Activated CD4-positive, alpha-beta T cell treated with anti-CD3 and anti-CD28 coated beads for 1 hour (primary cell): ENCODE measurements around the gene MYO1D.
"Not testable (repeated sequence)": the region's sequence is repeated elsewhere in the genome, so short reads cannot be mapped to it uniquely, and the experiment has no call there.

Experiments
- DNase-seq: peaks from one replicate; pipeline ENCODE4 v3.0.0-alpha.2; 2020

The MYO1D gene

DNA sequence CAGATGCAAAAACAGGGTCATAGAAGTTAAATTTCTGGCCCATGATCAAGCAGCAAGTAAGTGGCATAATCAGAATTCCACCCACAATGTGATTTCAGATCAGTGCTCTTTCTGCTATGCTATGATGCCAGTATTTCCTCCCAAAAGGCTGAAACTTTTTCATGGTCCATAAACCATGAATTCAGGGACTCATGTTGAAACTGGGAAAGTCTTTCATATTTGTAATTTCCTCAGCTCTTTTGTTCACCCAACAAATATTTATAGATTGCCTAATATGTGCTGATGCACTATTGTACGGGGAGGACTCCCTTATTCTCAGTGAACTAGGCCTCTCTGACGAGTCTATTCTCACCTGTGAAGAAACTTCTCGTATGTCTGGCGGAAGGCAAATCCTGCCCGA, 156.3 kb downstream of the MYO1D start:
- no peak for DNase-seq

DNA sequence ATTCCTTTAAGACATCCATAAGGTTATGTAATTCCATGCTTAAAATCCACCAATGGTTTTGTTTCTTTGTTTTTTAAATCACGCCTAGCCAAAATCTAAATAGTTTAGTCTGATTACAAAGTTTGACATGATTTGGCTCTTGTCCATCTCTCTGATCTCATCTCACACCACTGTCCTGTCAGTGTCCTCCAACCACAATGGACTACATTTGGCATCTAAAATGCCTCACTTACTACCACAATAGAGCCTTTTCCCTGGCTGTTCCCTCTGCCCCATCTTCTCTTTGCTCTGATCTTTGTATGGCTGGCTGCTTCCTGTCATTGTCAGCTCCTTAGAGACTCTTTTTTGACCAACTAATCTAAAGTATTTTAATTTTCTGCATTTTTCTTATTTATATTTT, 157.2 kb downstream of the MYO1D start:
- DNase-seq = no peak

DNA sequence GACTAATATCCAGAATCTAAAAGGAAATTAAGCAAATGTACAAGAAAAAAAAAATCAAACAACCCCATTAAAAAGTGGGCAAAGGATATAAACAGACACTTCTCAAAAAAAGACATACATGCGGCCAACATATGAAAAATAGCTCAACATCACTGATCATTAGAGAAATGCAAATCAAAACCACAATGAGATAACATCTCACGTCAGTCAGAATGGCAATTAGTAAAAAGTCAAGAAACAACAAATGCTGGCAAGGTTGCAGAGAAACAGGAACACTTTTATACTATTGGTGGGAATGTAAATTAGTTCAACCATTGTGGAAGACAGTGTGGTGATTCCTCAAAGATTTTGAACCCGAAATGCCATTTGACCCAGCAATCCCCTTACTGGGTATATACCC, 162.0 kb downstream of the MYO1D start:
- not testable (repeated sequence) for DNase-seq

DNA sequence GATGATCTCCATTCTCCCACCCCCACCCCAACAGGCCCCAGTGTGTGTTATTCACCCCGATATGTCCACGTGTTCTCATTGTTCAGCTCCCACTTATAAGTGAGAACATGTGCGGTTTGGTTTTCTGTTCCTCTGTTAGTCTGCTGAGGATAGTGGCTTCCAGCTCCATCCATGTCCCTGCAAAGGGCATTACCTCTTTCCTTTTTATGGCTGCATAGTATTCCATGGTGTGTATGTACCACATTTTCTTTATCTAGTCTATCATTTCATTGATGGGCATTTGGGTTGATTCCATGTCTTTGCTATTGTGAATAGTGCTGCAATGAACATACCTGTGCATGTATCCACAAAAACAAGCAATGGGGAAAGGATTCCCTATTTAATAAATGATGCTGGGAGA, 162.7 kb downstream of the MYO1D start:
- DNase-seq = not testable (repeated sequence)

DNA sequence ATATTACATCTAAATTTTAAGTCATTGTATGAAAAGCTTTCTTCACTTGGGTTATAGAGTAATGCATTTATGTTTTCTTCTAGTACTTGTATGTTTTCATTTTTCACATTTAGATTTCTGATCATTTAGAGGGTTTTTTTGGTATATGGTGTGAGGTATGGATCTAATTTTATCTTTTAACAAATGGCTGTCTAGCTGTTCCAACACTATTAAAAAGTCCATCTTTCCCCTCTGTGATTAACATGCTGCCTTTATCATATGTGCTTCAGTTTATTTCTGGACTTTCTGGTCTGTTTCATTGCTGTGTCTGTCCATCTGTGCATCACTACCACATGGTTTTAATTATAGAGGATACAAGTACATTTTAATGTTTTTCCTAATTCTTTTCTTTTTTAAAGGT, 163.8 kb downstream of the MYO1D start:
- no peak for DNase-seq

DNA sequence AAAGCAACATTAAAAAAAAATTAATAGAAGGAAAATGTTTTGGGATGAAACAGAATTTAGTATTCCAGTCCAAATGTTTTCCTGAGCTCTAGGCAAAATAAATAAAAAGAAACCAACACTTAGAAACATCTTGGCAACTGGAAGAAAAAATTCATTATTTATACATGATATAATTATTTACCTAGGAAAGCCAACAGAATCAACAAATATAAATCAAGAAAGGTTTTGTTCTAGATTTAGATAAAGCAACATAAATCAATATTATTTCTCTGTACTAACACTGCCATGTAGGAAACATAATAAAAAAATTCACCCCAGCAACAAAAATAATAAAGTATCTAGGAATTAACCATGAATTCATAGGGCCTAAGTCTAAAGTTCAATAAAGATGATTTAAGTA, 167.4 kb downstream of the MYO1D start:
- no peak for DNase-seq

DNA sequence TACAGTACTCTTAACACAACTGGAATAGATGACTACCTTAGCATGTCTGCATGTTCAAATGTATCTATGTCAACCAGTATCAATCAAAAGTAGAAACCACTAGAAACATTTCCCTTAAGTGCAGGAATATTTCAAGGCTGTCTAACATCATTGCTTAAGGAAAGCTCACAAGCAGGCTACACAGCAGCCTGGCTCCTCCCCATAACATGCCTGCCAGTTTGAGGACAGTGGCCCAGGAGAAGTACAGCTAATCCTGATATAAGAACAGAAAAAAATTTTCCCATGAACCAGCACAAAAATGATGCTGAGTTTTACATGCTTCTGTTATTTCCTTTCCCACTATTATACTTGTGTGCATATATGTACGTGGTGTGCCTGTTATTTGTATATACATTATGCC, 175.1 kb downstream of the MYO1D start:
- DNase-seq = no peak

DNA sequence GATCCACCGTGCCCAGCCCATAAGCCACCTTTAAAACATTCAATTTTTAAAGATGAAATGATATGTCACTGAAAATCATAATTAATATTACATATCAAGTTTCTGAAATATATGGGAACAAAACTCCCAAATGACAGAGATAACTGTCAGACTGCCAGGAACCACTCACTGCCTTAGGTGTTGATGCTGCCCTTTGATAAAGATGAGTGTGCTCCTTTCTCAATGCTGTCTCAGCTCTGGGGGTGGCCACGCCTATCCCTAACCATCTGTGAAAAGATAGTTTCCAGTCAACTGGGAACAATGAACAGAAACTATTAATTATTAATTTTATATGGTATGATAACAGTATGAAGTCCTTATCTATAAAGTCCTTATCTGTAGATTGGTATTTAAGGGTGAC, 177.7 kb downstream of the MYO1D start:
- DNase-seq = no peak

DNA sequence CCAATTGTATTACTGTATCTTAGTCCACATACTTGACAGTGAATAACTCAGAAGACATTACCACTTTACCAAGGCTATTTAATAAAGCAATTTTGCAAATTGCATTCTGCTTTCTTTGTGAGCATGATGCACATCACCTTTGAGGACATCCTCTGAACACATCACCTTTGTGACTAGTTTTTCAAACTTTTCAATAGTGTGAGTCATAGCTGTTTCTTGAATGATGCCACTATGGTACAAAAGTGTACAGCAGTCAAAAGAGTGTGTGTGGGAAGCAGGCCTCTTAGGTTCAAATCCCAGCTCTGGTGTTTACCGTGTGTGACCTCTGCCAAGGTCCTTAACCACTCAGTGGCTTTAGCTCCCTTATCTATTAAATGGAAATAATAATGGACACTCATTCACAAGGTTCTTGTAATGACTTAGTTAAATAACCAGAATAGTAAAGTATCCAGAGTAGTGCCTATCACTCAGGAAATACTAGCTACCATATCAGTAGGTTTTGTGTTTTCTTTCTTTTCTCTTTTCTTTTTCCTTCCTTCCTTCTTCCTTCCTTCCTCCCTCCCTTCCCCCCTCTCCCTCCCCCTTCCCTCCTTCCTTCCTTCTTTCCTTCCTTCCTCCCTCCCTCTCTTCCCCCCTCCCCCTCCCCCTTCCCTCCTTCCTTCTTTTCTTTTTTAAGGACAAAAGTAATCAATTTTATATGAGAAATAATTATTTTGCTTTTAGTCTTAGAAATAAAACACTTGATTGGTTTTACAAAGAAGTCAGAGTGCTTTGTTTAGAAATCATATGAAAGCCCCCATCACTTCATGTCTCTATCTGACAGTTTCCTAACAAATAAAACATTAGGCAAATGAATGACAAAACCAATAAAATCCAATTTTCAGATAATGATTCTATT, 178.9 kb downstream of the MYO1D start:
- no peak for DNase-seq

DNA sequence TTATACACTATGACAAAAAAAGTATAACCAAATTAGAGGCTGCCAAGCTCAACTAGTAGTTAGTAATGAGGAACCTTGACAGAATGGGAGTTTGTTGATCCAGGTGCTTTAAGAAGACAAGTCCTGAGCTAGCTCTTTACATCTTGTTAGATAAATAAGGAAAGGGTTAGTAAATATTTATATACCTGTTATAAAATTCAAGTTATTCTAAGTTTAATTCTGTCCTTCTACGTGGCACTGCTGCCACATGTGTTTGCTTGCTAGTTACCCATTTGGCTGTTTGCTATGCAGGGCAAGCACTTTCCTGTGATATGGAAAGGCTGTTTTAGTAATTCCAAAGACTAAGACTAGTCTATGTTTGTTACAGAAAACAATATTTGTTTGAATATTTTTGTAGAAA, 180.5 kb downstream of the MYO1D start:
- DNase-seq = no peak

DNA sequence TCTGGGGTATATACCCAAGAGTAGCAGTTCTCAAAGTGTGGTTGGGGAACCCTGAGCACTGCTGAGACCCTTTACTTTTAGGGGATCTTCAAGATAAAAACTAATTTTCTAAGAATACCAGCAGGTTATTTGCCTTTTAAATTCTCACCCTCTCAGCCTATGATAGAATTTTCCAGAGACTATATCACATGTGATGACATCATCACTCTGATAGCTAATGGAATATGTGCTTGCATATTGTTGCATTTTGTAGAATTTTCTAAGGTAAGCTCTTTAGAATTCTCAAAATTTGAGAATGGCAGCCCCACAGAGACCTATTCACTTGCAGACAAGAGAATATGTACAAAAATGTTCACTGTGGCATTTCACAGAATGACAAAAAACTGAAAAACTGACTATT, 181.1 kb downstream of the MYO1D start:
- no peak for DNase-seq

DNA sequence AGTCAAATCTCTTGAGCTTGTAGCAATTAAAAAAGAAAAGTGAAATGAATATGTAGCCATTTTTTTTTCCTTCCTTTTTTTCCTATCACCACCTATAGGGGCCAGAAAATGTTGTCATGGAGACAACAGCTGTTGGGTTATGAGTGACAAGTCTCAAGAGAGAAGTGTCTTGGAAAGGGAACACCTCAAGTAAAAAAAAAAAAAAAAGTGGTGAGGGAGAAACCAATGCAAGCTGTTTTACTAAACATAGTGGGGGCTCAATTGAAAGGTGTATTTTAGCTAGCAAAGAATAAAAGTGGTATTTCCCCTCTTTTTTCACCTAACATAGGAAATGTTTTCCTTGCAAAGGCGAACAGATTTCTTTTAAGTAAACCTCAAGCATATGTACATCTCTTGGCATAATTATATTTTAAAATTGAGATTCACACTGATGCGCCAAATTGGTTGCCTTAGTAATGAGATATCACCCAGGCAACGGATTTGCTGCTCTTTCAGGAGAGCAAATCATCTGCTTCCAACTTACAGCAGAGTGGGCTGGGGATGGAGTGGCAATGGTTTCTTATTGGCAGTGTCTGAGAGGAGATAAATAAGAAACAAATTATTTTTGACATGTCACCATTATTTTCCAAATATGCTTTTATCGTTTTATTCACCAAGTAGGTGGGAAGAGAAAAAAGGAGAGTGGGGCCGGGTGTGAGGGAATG, 183.6 kb downstream of the MYO1D start:
- no peak for DNase-seq

DNA sequence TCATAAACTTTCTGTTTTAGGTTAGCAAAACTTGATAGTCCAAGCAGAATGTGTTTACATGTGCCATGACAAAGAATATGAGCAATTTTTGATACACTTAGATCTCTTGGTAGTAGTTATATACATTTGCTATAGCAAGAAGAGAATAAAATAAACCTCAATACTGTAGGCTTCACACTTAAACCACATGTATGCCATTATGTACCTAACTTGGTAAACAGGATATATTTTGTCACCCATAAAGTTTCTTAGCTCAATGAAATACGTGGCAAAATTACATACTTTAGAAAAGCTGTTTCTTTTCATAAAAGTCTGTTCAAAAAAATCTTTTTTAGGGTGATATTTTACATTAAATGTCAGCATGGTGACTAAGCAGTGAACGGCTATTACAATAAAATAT, 184.7 kb downstream of the MYO1D start:
- DNase-seq = no peak

DNA sequence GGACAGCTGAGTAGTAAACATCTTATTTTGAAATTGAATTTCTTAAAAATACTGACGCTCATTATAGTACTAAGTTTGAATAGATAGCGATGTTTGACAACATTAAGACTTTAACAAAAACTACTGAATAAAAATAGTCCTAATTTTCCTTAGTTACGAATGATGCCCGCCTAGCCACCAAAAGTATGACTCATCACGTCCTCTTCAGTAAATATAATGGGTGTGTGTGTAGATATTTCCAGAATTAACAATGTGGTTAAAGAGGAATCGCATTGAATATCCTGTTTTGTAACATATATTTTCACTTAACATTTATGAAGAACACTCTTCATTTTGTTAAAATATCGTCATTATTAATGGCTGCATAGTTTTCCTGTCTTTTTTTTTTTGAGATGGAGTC, 187.6 kb downstream of the MYO1D start:
- no peak for DNase-seq

DNA sequence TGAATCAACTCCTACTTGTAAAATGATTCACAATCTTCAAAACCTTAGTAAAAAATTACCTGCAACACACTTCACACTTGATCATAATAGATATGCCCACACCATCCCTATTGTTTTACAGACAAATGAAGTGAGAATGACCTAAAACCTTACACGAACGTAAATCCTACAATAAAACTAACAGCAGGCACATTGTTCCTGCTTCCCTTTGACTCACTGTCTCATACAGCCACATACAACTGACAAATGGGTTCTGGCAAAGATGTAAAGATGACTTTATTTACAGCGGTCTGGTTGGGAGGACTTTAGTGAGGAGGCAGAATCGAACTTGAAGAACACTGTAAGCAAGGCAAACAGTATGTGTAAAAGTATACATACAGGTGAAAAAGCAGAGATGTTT, 188.7 kb downstream of the MYO1D start:
- DNase-seq = no peak

DNA sequence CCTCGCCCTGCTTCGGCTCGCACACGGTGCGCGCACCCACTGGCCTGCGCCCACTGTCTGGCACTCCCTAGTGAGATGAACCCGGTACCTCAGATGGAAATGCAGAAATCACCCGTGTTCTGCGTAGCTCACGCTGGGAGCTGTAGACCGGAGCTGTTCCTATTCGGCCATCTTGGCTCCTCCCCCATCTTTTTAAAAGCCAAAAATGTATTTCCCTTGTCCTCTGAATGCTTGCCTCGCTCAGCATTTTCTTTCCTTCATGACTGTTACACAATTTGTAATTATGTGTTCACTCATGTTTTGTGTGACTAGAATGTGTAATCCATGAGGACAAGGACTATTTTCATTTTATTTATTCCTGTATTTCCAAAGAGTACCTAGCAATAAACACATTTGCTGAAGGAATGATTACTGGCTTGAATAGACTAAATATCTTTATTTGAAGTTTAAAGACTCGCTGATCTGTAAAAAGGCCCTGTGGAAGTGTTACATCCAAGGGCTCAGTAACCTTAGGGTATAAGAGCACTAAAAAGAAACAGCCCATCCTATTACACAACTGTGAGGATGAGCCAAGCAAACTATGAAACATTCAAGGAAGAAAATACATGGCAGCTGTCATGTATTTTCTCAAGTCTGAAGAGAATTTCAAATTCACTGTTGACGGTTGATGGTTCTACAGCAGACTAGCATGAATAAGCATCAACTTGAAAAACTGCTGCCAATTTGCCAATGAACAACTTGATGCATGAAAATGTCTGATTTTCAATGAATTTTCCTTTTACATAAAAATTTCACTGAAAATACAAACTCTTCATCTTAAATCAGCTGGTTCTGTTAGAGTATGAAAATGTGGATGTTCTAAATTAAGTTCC, 192.6 kb downstream of the MYO1D start:
- no peak for DNase-seq

DNA sequence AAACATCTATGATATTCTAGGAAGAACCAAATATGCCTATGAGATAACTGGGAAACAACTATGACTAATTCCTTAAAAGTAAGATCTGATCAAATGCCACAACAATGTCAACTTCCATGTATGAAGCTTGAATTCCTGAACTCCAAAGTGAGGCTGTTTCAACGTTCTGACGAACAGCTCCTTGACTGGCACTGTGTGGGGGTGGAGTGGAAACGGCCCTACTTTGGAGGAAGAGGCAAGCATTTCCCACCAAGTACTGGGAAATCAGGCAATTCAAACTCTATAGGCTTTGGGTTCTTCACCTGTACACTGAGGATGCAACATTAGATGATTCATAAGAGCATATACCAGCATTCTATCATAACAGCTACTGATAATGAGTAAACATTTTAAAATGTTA, 203.0 kb downstream of the MYO1D start:
- DNase-seq = no peak

DNA sequence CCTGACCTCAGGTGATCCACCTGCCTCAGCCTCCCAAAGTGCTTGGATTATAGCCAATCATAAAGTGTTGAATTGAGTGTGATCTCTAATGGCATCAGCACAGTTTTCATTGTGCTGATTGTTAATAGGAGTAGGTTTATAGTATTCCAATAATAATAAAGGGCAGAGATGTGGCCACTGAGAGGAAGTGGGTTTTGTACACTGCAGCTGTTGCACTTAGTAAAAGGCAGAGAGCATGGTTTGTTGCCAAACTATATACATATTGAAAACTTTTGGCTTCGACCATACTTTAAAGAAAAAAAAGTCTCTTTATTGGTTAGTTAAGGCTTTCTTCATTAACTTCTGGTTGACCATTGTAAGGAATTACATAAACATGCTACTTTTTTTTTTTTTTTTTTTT, 204.2 kb downstream of the MYO1D start:
- no peak for DNase-seq

DNA sequence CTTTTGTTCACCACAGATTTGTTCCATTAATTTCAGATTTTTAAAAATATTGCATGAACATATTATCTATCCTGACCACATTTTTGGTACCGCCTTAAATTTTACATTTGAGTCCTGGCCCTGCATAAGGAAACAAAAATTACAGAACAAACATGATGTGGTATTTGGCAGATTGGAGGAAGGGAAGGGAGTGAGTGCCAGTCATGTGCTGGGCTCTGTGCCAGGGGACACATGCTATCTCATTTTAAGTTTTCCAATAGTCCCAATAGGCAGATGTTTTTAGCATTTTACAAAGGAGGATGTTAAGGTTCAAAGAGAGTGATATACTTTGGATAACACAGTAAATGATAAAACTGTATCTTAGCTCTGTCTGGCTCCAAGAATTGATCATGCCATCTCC, 205.0 kb downstream of the MYO1D start:
- DNase-seq = no peak

DNA sequence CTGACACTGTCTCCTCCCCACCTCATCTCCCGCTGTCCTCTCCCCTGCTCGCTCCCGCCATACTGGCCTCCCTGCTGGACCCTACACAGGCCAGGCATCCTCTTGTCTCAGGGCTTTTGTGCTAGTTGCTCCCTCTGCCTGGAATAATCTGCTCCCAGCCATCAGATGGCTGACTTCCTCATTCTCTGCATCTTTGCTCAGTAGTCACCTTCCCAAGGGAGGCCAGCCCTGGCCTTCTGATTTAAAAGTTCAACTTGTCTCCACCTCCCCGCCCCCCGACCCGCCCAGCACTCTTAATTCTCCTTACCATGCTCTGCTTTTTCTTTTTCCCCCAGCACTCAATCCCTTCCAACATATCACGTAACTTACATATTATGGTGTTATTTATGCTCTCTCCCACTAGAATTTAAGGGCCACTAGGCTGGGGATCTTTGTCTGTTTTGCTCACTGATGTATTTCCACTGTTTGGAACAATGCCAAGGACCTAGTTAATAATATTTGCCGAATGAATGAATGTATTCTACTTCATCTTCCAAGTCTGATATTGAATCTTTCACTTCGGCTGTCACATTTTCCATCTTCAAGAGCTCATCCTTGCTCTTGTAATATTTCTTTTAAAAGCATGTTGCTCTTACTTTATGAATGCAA, 211.9 kb downstream of the MYO1D start:
- no peak for DNase-seq

DNA sequence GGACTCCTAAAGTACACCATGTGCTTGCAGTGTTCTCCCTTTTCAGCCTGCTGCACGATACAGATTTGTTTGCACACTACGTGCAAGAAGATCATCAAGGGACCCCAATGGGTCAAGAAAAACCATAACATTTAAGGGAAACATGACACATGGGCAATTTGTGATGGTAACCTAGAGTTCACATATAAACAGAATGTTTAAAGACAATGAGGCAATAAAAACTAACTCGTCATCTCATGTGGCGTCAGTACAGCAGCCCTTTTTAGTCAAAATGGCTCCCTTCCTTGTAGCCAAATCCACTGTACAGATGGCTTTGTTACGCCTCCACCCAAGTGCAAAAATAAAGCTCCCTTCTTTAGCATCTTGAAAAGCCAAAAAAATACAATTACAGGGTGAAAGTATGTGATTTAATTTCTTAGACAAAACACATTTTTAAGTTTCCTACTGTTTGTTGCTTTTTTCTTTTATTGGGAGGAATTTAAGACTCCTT, 216.4 kb downstream of the MYO1D start:
- no peak for DNase-seq

DNA sequence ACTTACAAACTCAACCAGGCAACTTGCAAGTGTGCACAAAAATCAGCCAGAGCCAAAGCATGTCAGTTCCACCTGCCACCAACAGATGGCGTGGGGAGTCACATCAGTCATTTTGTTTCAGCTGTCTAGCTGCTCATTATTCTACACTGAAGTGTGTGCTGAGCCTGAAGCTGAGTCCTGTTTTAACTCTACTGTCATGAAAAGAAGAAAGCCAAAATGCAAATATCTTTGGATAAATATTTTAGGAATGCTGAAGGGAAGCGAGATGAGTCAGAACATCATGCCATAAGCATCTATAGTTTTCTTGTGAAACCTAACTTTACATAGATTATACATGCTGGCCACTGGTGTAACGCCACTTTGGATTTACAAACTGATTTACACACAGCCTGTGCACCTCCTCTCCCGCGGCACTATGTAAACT, 217.5 kb downstream of the MYO1D start:
- peak; percentile 35 for DNase-seq
